ENCODE results near the gene OSTM1.

Gene OSTM1

GRCh38 chr6:108102965-108103364 is 28.4 kb upstream of the OSTM1 start:
- DNase-seq (ENCODE audit: extremely low read depth, low read depth), result no peak
- no peak for TF ChIP-seq CTCF (IDR thresholded peaks at IDR 0.05; ENCODE audit: low read depth, low read length)

- TF ChIP-seq CTCF (IDR thresholded peaks at IDR 0.05; ENCODE audit: low read depth, low read length), result no peak
- DNase-seq (ENCODE audit: extremely low read depth, low read depth), result no peak
Observed at GRCh38 chr6:108100003-108100402, 25.5 kb upstream of the OSTM1 start.

DNA sequence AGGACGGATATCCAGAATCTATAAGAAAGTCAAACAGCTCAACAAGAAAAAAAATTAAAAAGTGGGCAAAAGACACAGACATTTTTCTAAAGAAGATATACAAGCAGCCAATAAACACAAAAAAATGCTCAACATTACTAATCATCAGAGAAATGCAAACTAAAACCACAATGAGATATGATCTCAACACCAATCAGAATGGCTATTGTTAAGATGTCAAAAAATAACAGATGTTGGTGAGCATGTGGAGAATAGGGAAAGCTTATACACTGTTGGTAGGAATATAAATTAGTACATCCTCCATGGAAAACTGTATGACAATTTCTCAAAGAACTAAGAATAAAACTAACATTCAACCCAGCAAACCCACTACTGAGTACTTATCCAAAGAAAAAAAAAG is 23.3 kb upstream of the OSTM1 start:
- TF ChIP-seq CTCF (IDR thresholded peaks at IDR 0.05; ENCODE audit: low read depth, low read length), result no peak
- no peak for DNase-seq (ENCODE audit: extremely low read depth, low read depth)

- TF ChIP-seq CTCF (IDR thresholded peaks at IDR 0.05; ENCODE audit: low read depth, low read length), result no peak
- no peak for DNase-seq (ENCODE audit: extremely low read depth, low read depth)
Observed at GRCh38 chr6:108093781-108094300, 19.3 kb upstream of the OSTM1 start.

DNA sequence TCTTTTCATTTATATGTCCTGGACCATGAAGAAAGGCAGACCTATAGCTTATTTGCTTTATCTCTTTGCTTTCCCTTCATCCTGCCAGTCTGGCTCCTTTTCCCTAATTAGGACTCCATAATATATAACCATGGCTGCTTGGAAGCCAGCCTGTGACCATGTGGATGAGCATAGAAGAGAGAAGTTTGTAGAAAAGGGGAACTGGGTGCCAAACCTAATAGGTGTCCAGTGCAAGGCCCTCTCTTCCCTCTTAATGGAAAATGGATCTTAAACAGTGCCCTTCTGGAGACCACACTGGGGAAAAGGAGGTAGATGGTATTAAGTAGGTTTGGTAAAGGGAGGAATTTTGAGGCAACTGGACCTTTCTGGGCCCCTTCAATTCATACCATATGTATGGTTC is 16.7 kb upstream of the OSTM1 start:
- no peak for TF ChIP-seq CTCF (IDR thresholded peaks at IDR 0.05; ENCODE audit: low read depth, low read length)
- DNase-seq (ENCODE audit: extremely low read depth, low read depth), result no peak

- TF ChIP-seq CTCF (IDR thresholded peaks at IDR 0.05; ENCODE audit: low read depth, low read length), result no peak
- DNase-seq (ENCODE audit: extremely low read depth, low read depth), result no peak
Observed at GRCh38 chr6:108083349-108083748, 8.8 kb upstream of the OSTM1 start.

- TF ChIP-seq CTCF (IDR thresholded peaks at IDR 0.05; ENCODE audit: low read depth, low read length), result no peak
Observed at GRCh38 chr6:108082539-108082938, 8.0 kb upstream of the OSTM1 start.

More at GRCh38 chr6:108082539-108082938, 8.0 kb upstream of the OSTM1 start:
- no peak for DNase-seq (ENCODE audit: extremely low read depth, low read depth)

All from AG09319 (cell line).